ENCODE data around the gene CCHCR1. TPM values are rescaled to one million over a fixed set of nuclear protein-coding genes. Genes with fewer than 3 reads are reported as not detected.

CCHCR1 gene
- total and polyA plus RNA-seq, 2 of the 8 experiments (the other 6 are each of a cell fraction or from before 2014, with no cell fraction given) = 20.9 to 38.0 TPM

DNA sequence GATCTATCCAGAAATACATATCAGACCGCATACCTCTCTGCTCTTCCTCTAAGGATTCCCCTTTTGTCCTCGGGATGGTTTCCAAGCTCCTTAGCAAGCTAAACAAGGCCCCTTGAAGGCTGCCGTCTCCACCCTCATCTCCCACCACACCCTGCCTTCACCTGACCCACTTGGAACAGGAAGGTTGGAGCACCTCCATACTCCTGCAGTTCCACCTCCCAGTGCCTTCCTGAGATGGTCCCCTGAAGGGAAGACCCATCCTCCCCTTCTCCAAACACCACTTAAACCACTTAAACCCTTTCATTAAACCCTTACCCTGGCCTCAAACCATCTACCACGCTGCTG is 21.4 kb upstream of the CCHCR1 start:
- H3K9me3 ChIP-seq (ENCODE audit: insufficient read depth in 2 of 2, low read depth in 1 of 2, low read length in 1 of 2) = no peaks in the 10 kb centered on the region; a peak in 1 of 4 replicates
- H3K4me2 ChIP-seq (ENCODE audit: insufficient read depth in 1 of 2, low read depth in 2 of 2, low read length in 2 of 2) = no peak overlapping the region
- no peak overlapping the region for H3K18ac ChIP-seq (ENCODE audit: extremely low read depth, low read length)
- H4K20me1 ChIP-seq (replicated peaks in 1 of 2; ENCODE audit: control insufficient read depth in 1 of 2, insufficient read depth in 2 of 2, low read length in 2 of 2) = no peaks in the 10 kb centered on the region
- no peak overlapping the region for H3K14ac ChIP-seq (ENCODE audit: insufficient read length)
- TF ChIP-seq CREB1 (IDR thresholded peaks at IDR 0.05) = no peak
- no peak for TF ChIP-seq CHD1 (IDR thresholded peaks at IDR 0.05; ENCODE audit: low read depth, low read length)
- no peak for TF ChIP-seq CBX8 (IDR thresholded peaks at IDR 0.05; ENCODE audit: borderline replicate concordance, low read depth, low read length)
- H3K4me1 ChIP-seq (replicated peaks in 1 of 4; ENCODE audit: control insufficient read depth in 3 of 4, insufficient read depth in 4 of 4, low read length in 3 of 4) = peaks cover 3 to 19% (median 12%) of the 10 kb centered on the region in 4 experiments
- no peak overlapping the region for H2BK120ac ChIP-seq (replicated peaks; ENCODE audit: low read depth, low read length)
- H3K56ac ChIP-seq (replicated peaks; ENCODE audit: insufficient read length, low read depth, low read length) = no peak overlapping the region
- no peak overlapping the region for H4K8ac ChIP-seq (ENCODE audit: extremely low read depth, insufficient read depth, low read length)
- no peak overlapping the region for H2AFZ ChIP-seq (ENCODE audit: low read length)
- peak overlapping the region; percentile 67; the same call in 1 of the 2 replicates for H2BK20ac ChIP-seq (ENCODE audit: low read length)
- 85% methylated on average over 4 of the region's 4 CpGs; no CpG with 5 or more reads in 1 of the 2 experiments for WGBS, 2 experiments (ENCODE audit: extremely low coverage in 1 of 2, insufficient coverage in 1 of 2, insufficient read length in 1 of 2, insufficient replicate concordance in 2 of 2, low coverage in 1 of 2, low lambda C conversion rate in 2 of 2, missing lambda C conversion rate in 1 of 2)
- H3K27me3 ChIP-seq (replicated peaks in 1 of 4; ENCODE audit: control insufficient read depth in 3 of 4, extremely low read depth in 1 of 4, insufficient read depth in 3 of 4, low read length in 3 of 4) = no peaks in the 10 kb centered on the region
- H3K79me1 ChIP-seq (ENCODE audit: low read depth, low read length) = peaks cover 4% of the 10 kb centered on the region
- no peak overlapping the region for H3K4me3 ChIP-seq (ENCODE audit: extremely low read depth in 1 of 4, insufficient read depth in 2 of 4, low read depth in 3 of 4, low read length in 4 of 4)
- peak overlapping the region; percentile 82; the same call in 1 of the 2 replicates for H2BK12ac ChIP-seq (ENCODE audit: low read depth, low read length)
- no peak overlapping the region for H3K23ac ChIP-seq (ENCODE audit: insufficient read length)
- H3K27ac ChIP-seq (ENCODE audit: low read depth, low read length) = no peak overlapping the region
- H2AK5ac ChIP-seq (ENCODE audit: low read depth, low read length) = 0 out of 2 replicates have a peak overlapping the region, but pooled peaks have one; percentile 89
- H3K4ac ChIP-seq (replicated peaks; ENCODE audit: insufficient read length, low read depth, low read length) = no peak overlapping the region
- no peak for FAIRE-seq
- ChIA-PET POLR2A (ENCODE audit: partially characterized antibody) (interaction anchor here (0.6 to 68.5 kb wide), 3 partner anchors 10 to 32 kb away, joined by 3 to 2251 read pairs (median 2251); partner anchors contain the start of genes CCHCR1, CDSN, POU5F1 and PSORS1C1), CTCF (ENCODE audit: partially characterized antibody) (interaction anchor here (1.6 kb wide), 1 partner anchor 9 kb away, joined by 3 read pairs; no protein-coding TSS in a partner anchor)
- no peak overlapping the region for H4K5ac ChIP-seq (ENCODE audit: insufficient read length, low read depth, low read length)
- H3K79me2 ChIP-seq (ENCODE audit: control insufficient read depth in 1 of 2, insufficient read depth in 2 of 2, low read length in 2 of 2) = peaks cover 0 to 23% of the 10 kb centered on the region in 2 experiments; a peak in 2 of 4 replicates
- H3K9ac ChIP-seq (replicated peaks in 1 of 4; ENCODE audit: extremely low read depth in 1 of 4, low read depth in 3 of 4, low read length in 3 of 4) = no peak overlapping the region
- H2BK15ac ChIP-seq (ENCODE audit: low read length) = 0 out of 2 replicates have a peak overlapping the region, but pooled peaks have one; percentile 8
- no peak for DNase-seq (ENCODE audit: low read depth in 1 of 2, low spot score in 2 of 2)
- no peaks in the 10 kb centered on the region for H3K36me3 ChIP-seq (ENCODE audit: control insufficient read depth in 2 of 4, insufficient read depth in 4 of 4, low read length in 3 of 4)
- H2BK5ac ChIP-seq (ENCODE audit: low read depth, low read length) = peak overlapping the region; percentile 15; the same call in 1 of the 2 replicates
- no peaks in the 10 kb centered on the region for H3K23me2 ChIP-seq (ENCODE audit: low read depth, low read length)
- H4K91ac ChIP-seq (replicated peaks; ENCODE audit: insufficient read length, low read length) = no peak overlapping the region
